ENCODE results near the gene CYBA. TPM values are rescaled to one million over a fixed set of nuclear protein-coding genes. Genes with fewer than 3 reads are reported as not detected.

CYBA gene
- total and polyA plus RNA-seq, 9 of the 15 experiments (the other 6 are each of a cell fraction or from before 2014, with no cell fraction given) = 0.34 to 683 (median 93.0) TPM

DNA sequence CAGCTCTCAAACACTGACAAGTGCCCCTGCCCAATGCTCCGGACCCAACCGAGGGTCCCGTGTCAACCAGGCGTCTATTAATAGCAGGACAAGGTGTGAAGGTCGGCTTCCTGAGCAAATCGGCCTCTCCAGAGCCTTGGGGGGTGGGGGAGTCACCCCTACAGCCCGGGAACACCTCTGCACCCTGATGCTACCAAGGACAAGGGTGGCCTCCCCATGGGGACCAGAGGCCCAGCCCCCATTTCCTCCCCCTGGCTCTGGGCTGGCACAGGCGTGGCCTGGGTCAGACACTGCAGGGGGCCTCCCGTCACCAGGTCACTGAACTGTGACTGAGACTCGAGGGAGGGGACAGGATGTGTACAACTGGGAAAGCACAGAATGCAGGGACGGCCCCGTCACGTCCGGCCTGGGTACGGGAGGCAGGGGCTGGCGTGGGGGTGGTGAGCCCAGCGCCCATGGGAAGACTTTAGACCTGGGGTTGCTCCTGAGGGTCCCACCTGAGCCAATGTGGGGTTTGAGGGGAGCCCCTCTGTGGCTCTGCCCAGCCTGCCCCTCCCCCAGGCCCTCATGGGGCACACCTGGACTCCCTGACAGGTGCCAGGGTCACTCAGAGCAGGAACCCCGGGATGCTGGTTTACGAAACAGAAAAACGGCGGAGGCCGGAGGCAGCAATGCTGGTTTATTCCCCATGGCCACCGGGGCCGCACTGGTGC is 579 bp upstream of the CYBA start (continued):
- no peak for TF ChIP-seq POLR3A (IDR thresholded peaks at IDR 0.05; ENCODE audit: borderline replicate concordance, extremely low read depth, insufficient read depth, insufficient read length)
- no peak for TF ChIP-seq BDP1 (IDR thresholded peaks at IDR 0.05; ENCODE audit: insufficient read depth, insufficient read length)
- peak; percentile 47 for TF ChIP-seq CXXC5 (CRISPR knock-in tag; IDR thresholded peaks at IDR 0.05)
- TF ChIP-seq, protein P1, sequence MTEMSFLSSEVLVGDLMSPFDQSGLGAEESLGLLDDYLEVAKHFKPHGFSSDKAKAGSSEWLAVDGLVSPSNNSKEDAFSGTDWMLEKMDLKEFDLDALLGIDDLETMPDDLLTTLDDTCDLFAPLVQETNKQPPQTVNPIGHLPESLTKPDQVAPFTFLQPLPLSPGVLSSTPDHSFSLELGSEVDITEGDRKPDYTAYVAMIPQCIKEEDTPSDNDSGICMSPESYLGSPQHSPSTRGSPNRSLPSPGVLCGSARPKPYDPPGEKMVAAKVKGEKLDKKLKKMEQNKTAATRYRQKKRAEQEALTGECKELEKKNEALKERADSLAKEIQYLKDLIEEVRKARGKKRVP (CRISPR knock-in tag; IDR thresholded peaks at IDR 0.05) = no peak
- TF ChIP-seq, protein P2, sequence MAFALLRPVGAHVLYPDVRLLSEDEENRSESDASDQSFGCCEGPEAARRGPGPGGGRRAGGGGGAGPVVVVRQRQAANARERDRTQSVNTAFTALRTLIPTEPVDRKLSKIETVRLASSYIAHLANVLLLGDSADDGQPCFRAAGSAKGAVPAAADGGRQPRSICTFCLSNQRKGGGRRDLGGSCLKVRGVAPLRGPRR (CRISPR knock-in tag; IDR thresholded peaks at IDR 0.05) = 0 out of 2 replicates have a peak, but pooled peaks have one; percentile 66
- no peak for TF ChIP-seq RHOXF2B (CRISPR knock-in tag; conservative IDR thresholded peaks at IDR 0.05)
- TF ChIP-seq PPARD (CRISPR knock-in tag; IDR thresholded peaks at IDR 0.05) = no peak
- TF ChIP-seq MYNN (IDR thresholded peaks at IDR 0.05) = no peak
- TF ChIP-seq MYNN (CRISPR knock-in tag; IDR thresholded peaks at IDR 0.05) = no peak
- 0 out of 2 replicates have a peak, but pooled peaks have one; percentile 42 for TF ChIP-seq MTF1 (CRISPR knock-in tag; IDR thresholded peaks at IDR 0.05; ENCODE audit: borderline replicate concordance)
- peak; percentile 49; the same call in 1 of the 2 replicates for TF ChIP-seq L3MBTL2 (IDR thresholded peaks at IDR 0.05)
- TF ChIP-seq SUPT5H (IDR thresholded peaks at IDR 0.05) = peak; percentile 61
- TF ChIP-seq FOXJ2 (tag; IDR thresholded peaks at IDR 0.05) = no peak
- 0 out of 2 replicates have a peak, but pooled peaks have one; percentile 29 for TF ChIP-seq ZSCAN32 (CRISPR knock-in tag; IDR thresholded peaks at IDR 0.05)
- TF ChIP-seq, protein P3, sequence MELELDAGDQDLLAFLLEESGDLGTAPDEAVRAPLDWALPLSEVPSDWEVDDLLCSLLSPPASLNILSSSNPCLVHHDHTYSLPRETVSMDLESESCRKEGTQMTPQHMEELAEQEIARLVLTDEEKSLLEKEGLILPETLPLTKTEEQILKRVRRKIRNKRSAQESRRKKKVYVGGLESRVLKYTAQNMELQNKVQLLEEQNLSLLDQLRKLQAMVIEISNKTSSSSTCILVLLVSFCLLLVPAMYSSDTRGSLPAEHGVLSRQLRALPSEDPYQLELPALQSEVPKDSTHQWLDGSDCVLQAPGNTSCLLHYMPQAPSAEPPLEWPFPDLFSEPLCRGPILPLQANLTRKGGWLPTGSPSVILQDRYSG (tag; conservative IDR thresholded peaks at IDR 0.05; ENCODE audit: low read depth) = no peak
- TF ChIP-seq NRF1 (conservative IDR thresholded peaks at IDR 0.05 in 1 of 2, IDR thresholded peaks at IDR 0.05 in 1 of 2) = peak; percentile 45 to 50; a peak in 3 of 4 replicates
- TF ChIP-seq, protein P4, sequence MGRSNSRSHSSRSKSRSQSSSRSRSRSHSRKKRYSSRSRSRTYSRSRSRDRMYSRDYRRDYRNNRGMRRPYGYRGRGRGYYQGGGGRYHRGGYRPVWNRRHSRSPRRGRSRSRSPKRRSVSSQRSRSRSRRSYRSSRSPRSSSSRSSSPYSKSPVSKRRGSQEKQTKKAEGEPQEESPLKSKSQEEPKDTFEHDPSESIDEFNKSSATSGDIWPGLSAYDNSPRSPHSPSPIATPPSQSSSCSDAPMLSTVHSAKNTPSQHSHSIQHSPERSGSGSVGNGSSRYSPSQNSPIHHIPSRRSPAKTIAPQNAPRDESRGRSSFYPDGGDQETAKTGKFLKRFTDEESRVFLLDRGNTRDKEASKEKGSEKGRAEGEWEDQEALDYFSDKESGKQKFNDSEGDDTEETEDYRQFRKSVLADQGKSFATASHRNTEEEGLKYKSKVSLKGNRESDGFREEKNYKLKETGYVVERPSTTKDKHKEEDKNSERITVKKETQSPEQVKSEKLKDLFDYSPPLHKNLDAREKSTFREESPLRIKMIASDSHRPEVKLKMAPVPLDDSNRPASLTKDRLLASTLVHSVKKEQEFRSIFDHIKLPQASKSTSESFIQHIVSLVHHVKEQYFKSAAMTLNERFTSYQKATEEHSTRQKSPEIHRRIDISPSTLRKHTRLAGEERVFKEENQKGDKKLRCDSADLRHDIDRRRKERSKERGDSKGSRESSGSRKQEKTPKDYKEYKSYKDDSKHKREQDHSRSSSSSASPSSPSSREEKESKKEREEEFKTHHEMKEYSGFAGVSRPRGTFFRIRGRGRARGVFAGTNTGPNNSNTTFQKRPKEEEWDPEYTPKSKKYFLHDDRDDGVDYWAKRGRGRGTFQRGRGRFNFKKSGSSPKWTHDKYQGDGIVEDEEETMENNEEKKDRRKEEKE (IDR thresholded peaks at IDR 0.05; ENCODE audit: borderline replicate concordance in 1 of 2, control insufficient read depth in 1 of 2, low read depth in 2 of 2, low read length in 1 of 2) = no peak
- TF ChIP-seq BRD4 (IDR thresholded peaks at IDR 0.05) = peak; percentile 87; the same call in 1 of the 2 replicates
